Stimulated activated CD8-positive, alpha-beta memory T cell treated with anti-CD3 and anti-CD28 coated beads, Interleukin-7, amount 100 ng/mL, for 48 hours (primary cell): Measurements from ENCODE around the gene ESPN.
A peak's percentile ranks its signal among the peaks of the same experiment; 100 is the strongest.
"Not testable (repeated sequence)": the region's sequence is repeated elsewhere in the genome, so short reads cannot be mapped to it uniquely, and the experiment has no call there.

Experiments used
- DNase-seq, 2 donors: peaks; one replicate each; pipeline ENCODE4 v3.0.0-alpha.2; 2020; ENCODE audit warnings: low read depth in 1 of 2; ENCODE audit errors: extremely low read depth in 1 of 2

The ESPN gene

GRCh38 chr1:6424619-6425593 lies at the start of gene ESPN:
Gene ESPN, plus strand, starts transcription at chr1:6424776. Its CDS starts 180 bp downstream, at chr1:6424956.
- DNase-seq: no peak

GRCh38 chr1:6378096-6378746 lies 46.4 kb upstream of the ESPN start:
- no peak for DNase-seq

DNA sequence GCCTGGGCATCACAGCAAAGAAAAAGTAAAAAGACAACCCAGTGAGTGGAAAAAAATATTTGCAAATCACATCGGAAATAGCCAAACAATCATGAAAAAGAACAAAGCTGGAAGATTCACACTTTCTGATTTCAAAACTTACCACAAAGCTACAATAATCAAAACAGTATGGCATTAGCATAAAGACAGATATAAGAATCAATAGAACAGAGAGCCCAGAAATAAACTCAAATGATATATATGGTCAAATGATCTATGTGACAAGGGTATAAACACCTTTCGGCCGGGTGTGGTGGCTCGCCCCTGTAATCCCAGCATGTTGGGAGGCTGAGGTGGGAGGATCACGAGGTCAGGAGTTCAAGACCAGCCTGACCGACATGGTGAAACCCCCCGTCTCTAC lies 44.5 kb upstream of the ESPN start:
- DNase-seq: no peak

GRCh38 chr1:6384135-6384534 lies 40.4 kb upstream of the ESPN start:
- no peak for DNase-seq

DNA sequence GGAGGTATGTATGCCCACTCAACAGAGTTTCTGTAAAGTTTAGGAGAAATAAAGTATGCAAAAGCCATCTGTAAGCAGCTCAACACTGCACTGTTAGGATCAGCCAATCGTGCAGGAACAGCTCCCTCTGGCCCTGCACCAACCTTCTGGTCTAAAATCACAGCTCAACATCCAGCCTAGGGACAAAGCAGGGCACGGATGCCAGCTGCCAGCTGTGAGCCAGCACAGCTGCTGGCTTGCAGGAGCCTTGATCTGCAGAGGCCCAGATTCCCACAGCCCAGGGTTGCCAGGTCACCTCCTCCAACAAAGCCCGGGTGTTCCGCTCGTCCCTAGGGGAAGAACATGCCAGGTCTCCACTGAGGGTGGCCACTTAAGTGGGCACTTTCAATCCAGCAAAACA lies 39.6 kb upstream of the ESPN start:
- DNase-seq: no peak

DNA sequence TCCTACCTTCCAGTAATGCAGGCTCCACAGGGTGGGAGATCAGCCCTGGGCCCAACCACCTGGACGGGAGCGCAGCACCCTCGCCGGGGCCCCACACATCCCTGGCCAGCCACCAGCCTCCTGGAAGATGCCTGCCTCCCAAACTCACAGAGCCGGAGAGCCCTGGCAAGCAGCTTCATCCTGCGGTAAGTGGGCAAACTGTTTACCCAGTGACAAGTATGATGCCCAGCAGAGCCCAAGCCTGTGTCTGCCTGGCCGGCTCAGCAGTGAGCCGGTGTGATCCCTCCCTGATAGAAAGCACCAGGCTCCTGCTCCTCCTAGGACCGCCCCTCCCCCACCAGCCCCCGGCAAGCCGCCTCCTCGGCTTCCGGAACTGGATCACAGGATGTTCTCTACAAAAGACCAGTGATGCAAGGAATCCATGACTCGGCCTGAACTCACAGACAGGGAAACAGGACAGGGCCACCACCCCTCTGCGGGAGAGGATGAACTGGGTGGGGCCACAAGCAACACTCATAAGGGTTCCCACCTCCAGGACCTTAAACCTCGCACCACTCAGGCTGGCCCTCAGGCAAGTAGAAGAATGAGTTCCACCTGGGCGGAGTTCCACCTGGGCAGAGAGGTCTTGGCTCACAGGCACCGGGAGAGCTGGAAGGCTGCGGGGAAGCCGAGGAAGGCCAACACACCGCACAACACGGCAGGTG lies 38.9 kb upstream of the ESPN start:
- DNase-seq: no peak

DNA sequence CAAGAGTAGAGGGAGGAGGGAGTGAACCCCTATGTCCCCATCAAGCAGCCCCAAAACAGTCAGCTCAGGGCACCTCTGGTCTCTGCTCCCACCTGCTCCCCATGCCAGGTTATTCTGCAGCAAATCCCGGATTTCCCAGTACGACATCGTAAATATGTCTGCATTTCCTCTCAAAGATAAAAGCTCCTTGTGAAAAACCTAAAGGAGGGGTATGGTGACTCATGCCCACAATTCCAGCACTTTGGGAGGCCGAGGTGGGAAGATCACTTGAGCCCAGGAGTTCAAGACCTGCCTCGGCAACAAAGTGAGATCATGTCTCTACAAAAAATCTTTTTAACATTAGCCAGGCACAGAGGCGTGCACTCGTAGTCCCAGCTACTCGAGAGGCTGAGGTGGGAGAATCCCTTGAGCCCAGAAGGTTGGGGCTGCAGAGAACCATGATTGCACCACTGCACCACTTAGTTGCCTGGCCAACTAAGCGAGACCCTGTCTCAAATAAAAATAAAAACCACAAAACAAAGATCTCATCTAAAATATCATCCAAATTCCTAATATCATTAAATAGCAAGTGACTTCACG lies 38.1 kb upstream of the ESPN start:
- no peak for DNase-seq

GRCh38 chr1:6389971-6390370 lies 34.6 kb upstream of the ESPN start:
- DNase-seq: no peak

DNA sequence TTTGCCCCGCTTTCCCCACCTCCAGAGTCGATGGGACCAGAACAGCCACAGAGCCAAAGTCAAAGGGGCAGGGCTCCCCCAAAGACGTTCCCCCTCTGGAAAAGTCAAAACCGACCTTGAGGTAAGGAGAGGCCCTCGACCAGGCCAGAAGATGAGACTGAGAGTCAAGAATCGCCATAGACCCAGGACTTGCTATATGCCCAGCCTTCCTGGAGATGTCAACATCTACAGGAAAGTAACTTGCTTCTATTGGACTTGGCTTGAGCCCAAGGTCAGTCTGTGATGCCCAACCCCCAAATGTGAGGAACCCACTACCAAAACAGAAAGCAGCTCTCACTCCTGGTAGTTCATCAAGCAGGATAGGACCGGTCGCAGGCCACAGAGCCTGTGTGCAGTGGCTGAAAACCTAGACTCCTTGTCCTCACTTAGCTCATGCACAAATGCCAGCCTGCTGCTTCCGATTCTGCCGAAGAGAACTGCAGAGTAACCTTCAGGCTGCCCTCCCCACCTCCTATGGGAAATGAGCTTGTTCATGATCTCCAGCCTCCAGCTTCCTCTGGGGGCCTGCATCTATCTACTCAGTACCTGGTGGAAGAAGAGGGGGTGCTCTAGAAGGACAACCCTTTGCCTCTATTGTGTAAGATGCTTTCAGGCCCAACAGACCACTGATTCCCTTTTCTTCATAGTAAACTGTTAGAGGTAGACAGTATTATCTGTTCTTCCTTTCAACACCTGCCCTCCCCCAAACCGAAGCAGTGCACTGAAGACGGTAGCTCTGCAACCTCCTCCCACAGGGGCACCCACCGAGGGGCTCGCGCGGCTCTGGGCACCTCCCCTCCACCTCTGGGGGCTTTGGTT lies 32.4 kb upstream of the ESPN start:
- DNase-seq: no peak

- no peak for DNase-seq
Measured at GRCh38 chr1:6392809-6393399, 31.7 kb upstream of the ESPN start.

- DNase-seq: peak; percentile 80 to 85
Measured at GRCh38 chr1:6393400-6394187, 31.0 kb upstream of the ESPN start, which contains the start of gene ACOT7. Gene ACOT7, minus strand, starts transcription at chr1:6393767. Its CDS starts 368 bp downstream, at chr1:6393399.

GRCh38 chr1:6395130-6395529 lies 29.4 kb upstream of the ESPN start:
- DNase-seq: not testable (repeated sequence)

GRCh38 chr1:6395781-6396244 lies 28.8 kb upstream of the ESPN start:
- DNase-seq: not testable (repeated sequence)

- DNase-seq: no peak
Measured at GRCh38 chr1:6396998-6397397, 27.6 kb upstream of the ESPN start.

GRCh38 chr1:6397844-6398441 lies 26.6 kb upstream of the ESPN start:
- DNase-seq: no peak

- DNase-seq: no peak
Measured at GRCh38 chr1:6399294-6399693, 25.3 kb upstream of the ESPN start.

GRCh38 chr1:6401673-6402072 lies 22.9 kb upstream of the ESPN start:
- DNase-seq: no peak

DNA sequence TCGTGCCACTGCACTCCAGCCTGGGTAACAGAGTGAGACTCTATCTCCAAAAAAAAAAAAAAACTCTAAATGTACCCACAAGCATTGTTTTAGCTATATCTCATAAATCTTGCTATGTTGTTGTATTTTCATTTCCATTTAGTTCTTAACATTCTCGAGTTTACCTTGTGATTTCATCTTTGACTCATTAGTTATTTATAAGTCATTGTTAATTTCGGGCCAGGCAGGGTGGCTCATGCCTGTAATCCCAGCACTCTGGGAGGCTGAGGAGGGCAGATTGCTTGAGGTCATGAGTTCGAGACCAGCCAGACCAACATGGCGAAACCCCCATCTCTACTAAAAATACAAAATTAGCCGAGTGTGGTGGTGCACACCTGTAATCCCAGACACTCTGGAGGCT lies 16.6 kb upstream of the ESPN start:
- DNase-seq: no peak
